KMS-11 (cell line): ENCODE data around the gene DDX54.
A peak's percentile ranks its signal among the peaks of the same experiment; 100 is the strongest.

ENCODE experiments used
- H2AFZ ChIP-seq: fragments of 200-600 bp; sonication (generic); 2 replicates; pipeline ENCODE4 v1.6.1; 2016; ENCODE audit warnings: antibody characterized with exemption, mixed run types, low read depth
- H3K27ac ChIP-seq: fragments of 200-600 bp; sonication (generic); 2 replicates; pipeline ENCODE4 v1.6.1; 2016; ENCODE audit warnings: mild to moderate bottlenecking, mixed run types
- H3K27me3 ChIP-seq: fragments of 200-600 bp; sonication (generic); 2 replicates; pipeline ENCODE4 v1.6.1; 2017; ENCODE audit warnings: mild to moderate bottlenecking, low read depth, mixed run types, moderate library complexity; ENCODE audit not compliant: insufficient read depth
- H3K36me3 ChIP-seq: fragments of 200-600 bp; sonication (generic); 2 replicates; pipeline ENCODE4 v1.6.1; 2017; ENCODE audit warnings: mild to moderate bottlenecking, mixed run types; ENCODE audit not compliant: insufficient read depth
- H3K4me1 ChIP-seq: fragments of 200-600 bp; sonication (generic); 2 replicates; pipeline ENCODE4 v1.6.1; 2016; ENCODE audit warnings: mild to moderate bottlenecking, low read depth, mixed run types; ENCODE audit not compliant: poor library complexity, severe bottlenecking
- H3K4me2 ChIP-seq: fragments of 200-600 bp; sonication (generic); 2 replicates; pipeline ENCODE4 v1.7.0; 2016; ENCODE audit warnings: mild to moderate bottlenecking, mixed run types
- H3K4me3 ChIP-seq: fragments of 200-600 bp; sonication (generic); IDR thresholded peaks from 2 replicates; pipeline ENCODE4 v1.6.1; 2017; ENCODE audit warnings: low read depth, low read length, mixed read lengths; ENCODE audit not compliant: insufficient read depth
- H3K79me2 ChIP-seq: fragments of 200-600 bp; sonication (generic); 2 replicates; pipeline ENCODE4 v1.6.1; 2016; ENCODE audit warnings: low read depth, mixed run types; ENCODE audit not compliant: insufficient read depth
- H3K9ac ChIP-seq: fragments of 200-600 bp; sonication (generic); 2 replicates; pipeline ENCODE4 v1.6.1; 2016; ENCODE audit warnings: mild to moderate bottlenecking, mixed run types
- H4K20me1 ChIP-seq: fragments of 200-600 bp; sonication (generic); 2 replicates; pipeline ENCODE4 v1.6.1; 2016; ENCODE audit warnings: mild to moderate bottlenecking, mixed run types; ENCODE audit not compliant: insufficient read depth
- TF ChIP-seq, protein P1 (sequence below): fragments of 200-600 bp; sonication (generic); conservative IDR thresholded peaks from 2 replicates; pipeline ENCODE4 v1.6.1; 2017; ENCODE audit warnings: low read depth, mild to moderate bottlenecking, antibody characterized with exemption, low read length, moderate library complexity, mixed read lengths

The DDX54 gene

DNA sequence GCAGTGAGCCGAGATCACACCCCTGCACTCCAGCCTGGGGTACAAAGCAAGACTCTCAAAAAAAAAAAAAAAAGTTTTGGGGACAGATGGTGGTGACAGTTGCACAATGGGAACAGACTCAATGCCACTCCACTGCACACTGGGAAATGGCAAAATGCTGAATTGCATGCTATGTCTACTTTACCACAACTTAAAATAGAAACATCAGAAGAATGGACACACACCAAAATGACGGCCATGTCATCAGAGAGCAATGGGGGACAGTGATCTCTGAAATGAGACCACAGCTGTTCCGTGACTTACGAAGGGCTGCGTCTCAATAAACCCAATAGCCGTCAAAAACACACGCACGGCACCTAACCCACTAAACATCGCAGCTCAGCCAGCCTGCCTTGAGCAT lies 13.7 kb downstream of the DDX54 start:
- Histone ChIP-seq H4K20me1 (no peaks in the 10 kb centered on the region), H3K79me2 (no peaks in the 10 kb centered on the region), H3K4me2 (peak overlapping the region; percentile 57), H3K27me3 (no peaks in the 10 kb centered on the region), H2AFZ (no peak overlapping the region), H3K27ac (peak overlapping the region; percentile 69; the same call in 1 of the 2 replicates), H3K4me1 (peaks cover 42% of the 10 kb centered on the region), H3K4me3 (no peak overlapping the region), H3K9ac (no peak overlapping the region), H3K36me3 (no peaks in the 10 kb centered on the region)
- TF ChIP-seq, protein P1, sequence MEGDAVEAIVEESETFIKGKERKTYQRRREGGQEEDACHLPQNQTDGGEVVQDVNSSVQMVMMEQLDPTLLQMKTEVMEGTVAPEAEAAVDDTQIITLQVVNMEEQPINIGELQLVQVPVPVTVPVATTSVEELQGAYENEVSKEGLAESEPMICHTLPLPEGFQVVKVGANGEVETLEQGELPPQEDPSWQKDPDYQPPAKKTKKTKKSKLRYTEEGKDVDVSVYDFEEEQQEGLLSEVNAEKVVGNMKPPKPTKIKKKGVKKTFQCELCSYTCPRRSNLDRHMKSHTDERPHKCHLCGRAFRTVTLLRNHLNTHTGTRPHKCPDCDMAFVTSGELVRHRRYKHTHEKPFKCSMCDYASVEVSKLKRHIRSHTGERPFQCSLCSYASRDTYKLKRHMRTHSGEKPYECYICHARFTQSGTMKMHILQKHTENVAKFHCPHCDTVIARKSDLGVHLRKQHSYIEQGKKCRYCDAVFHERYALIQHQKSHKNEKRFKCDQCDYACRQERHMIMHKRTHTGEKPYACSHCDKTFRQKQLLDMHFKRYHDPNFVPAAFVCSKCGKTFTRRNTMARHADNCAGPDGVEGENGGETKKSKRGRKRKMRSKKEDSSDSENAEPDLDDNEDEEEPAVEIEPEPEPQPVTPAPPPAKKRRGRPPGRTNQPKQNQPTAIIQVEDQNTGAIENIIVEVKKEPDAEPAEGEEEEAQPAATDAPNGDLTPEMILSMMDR, result no peak

DNA sequence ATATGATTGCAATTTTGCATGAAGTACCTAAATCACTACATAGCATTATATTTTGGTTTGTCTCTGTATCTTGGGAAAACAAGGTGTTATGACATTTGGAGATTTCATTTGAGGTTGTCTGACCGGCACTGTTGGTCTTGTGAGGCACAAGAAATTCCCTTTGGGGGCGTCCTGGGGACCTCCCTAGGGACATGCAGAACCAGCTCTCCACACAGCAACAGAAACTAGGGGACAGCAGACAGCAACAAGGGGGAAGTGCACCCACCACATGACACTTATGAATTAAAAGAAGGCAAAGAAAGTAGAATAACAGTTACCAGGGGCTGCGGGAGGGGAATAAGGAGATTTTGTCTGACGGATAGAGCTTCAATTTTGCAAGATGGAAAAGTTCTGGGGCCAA lies 14.4 kb downstream of the DDX54 start:
- Histone ChIP-seq H3K9ac (no peak overlapping the region), H3K27me3 (no peaks in the 10 kb centered on the region), H3K4me2 (no peak overlapping the region; the same call in 1 of the 2 replicates), H3K36me3 (no peaks in the 10 kb centered on the region), H4K20me1 (no peaks in the 10 kb centered on the region), H3K4me1 (peaks cover 42% of the 10 kb centered on the region), H2AFZ (no peak overlapping the region), H3K4me3 (no peak overlapping the region), H3K79me2 (no peaks in the 10 kb centered on the region), H3K27ac (no peak overlapping the region)
- TF ChIP-seq, protein P1, result no peak

DNA sequence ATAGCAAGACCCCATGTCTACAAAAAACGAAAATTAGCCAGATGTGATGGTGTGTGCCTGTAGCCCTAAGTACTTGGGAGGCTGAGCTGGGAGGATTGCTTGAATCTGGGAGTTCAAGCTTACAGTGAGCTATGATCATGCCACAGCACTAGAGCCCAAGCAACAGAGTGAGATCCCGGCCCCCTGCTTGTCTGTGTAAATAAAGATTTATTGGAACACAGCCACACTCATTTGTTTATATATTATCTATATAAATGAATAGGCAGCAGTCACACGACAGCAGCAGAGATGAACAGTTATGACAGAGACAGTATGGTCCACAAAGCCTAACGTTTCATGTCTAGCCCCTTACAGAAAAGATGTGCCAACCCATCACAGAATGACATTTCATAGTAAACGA lies 14.8 kb downstream of the DDX54 start:
- Histone ChIP-seq H3K79me2 (no peaks in the 10 kb centered on the region), H3K4me1 (peaks cover 42% of the 10 kb centered on the region), H3K27me3 (no peaks in the 10 kb centered on the region), H3K4me2 (no peak overlapping the region), H4K20me1 (no peaks in the 10 kb centered on the region), H3K9ac (no peak overlapping the region), H3K36me3 (no peaks in the 10 kb centered on the region), H3K4me3 (no peak overlapping the region), H2AFZ (no peak overlapping the region), H3K27ac (no peak overlapping the region)
- TF ChIP-seq, protein P1, result no peak

DNA sequence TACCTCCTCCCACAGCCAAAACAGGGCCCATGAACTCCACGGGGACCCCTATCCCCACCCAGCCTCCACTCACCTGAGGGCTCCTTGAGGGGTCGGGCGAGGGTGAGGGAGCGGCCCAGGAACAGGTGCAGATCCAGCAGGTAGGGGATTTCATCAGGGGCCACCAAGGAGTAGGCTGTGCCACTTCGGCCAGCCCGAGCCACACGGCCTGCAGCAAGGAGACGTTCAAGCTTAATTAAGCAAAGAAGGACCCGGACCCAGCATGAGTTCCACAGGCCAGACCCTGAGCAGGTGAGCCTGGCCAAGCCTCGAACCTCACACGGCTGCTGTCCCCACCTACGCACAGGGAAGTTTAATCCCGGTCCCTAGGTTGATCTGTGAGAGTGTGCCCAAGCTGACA lies 15.6 kb downstream of the DDX54 start:
- Histone ChIP-seq H3K27me3 (no peaks in the 10 kb centered on the region), H3K4me2 (no peak overlapping the region), H3K4me1 (peaks cover 41% of the 10 kb centered on the region), H3K79me2 (no peaks in the 10 kb centered on the region), H4K20me1 (no peaks in the 10 kb centered on the region), H3K36me3 (no peaks in the 10 kb centered on the region), H3K9ac (no peak overlapping the region), H3K4me3 (no peak overlapping the region), H3K27ac (no peak overlapping the region), H2AFZ (no peak overlapping the region)
- TF ChIP-seq, protein P1, result no peak
